Measurements from ENCODE around the gene SP2.
"Not testable (repeated sequence)": the region's sequence is repeated elsewhere in the genome, so short reads cannot be mapped to it uniquely, and the experiment has no call there.

SP2 gene

GRCh38 chr17:47918006-47918405, 22.0 kb downstream of the SP2 start:
- Mint-ChIP-seq H3K4me1 (peaks cover 12% of the 10 kb centered on the region), H3K36me3 (peaks cover 45% of the 10 kb centered on the region), H3K9me3 (no peaks in the 10 kb centered on the region), H3K4me3 (no peak overlapping the region), H3K27me3 (no peaks in the 10 kb centered on the region), H3K27ac (no peak overlapping the region)
- ATAC-seq: no peak

- H3K9me3 Mint-ChIP-seq: no peaks in the 10 kb centered on the region
- H3K27me3 Mint-ChIP-seq: no peaks in the 10 kb centered on the region
- H3K4me3 Mint-ChIP-seq: no peak overlapping the region
- no peak for ATAC-seq
- H3K4me1 Mint-ChIP-seq: peaks cover 12% of the 10 kb centered on the region
- H3K36me3 Mint-ChIP-seq: peaks cover 54% of the 10 kb centered on the region
- no peak overlapping the region for H3K27ac Mint-ChIP-seq
Measured at GRCh38 chr17:47918991-47919390, 23.0 kb downstream of the SP2 start.

DNA sequence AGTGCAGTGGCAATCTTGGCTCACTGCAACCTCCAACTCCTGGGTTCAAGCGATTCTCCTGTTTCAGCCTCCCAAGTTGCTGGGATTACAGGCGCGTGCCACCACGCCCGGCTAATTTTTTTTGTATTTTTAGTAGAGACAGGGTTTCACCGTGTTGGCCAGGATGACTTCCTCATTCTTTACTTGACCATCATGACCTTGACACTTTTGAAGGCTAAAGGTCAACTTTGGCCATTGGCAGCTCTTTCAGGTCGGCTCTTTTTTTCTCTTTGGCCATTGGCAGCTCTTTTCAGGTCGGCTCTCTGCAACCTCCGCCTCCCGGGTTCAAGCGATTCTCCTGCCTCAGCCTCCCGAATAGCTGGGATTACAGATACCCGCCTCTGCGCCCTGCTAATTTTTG, 23.9 kb downstream of the SP2 start:
- not testable (repeated sequence) for H3K27me3 Mint-ChIP-seq, H3K9me3 Mint-ChIP-seq, H3K4me1 Mint-ChIP-seq, ATAC-seq, H3K27ac Mint-ChIP-seq, H3K4me3 Mint-ChIP-seq
- H3K36me3 Mint-ChIP-seq: peaks cover 54% of the 10 kb centered on the region

GRCh38 chr17:47924785-47925677, 29.0 kb downstream of the SP2 start:
- no peaks in the 10 kb centered on the region for H3K27me3 Mint-ChIP-seq
- no peaks in the 10 kb centered on the region for H3K9me3 Mint-ChIP-seq
- H3K4me3 Mint-ChIP-seq: no peak overlapping the region
- H3K36me3 Mint-ChIP-seq: peaks cover 63% of the 10 kb centered on the region
- no peak for ATAC-seq
- H3K4me1 Mint-ChIP-seq: peaks cover 6% of the 10 kb centered on the region
- no peak overlapping the region for H3K27ac Mint-ChIP-seq

- Mint-ChIP-seq H3K4me1 (peaks cover 5% of the 10 kb centered on the region), H3K27me3 (no peaks in the 10 kb centered on the region), H3K4me3 (no peak overlapping the region), H3K36me3 (peaks cover 67% of the 10 kb centered on the region), H3K27ac (no peak overlapping the region), H3K9me3 (no peaks in the 10 kb centered on the region)
- ATAC-seq: no peak
Measured at GRCh38 chr17:47925678-47925988, 29.6 kb downstream of the SP2 start.

DNA sequence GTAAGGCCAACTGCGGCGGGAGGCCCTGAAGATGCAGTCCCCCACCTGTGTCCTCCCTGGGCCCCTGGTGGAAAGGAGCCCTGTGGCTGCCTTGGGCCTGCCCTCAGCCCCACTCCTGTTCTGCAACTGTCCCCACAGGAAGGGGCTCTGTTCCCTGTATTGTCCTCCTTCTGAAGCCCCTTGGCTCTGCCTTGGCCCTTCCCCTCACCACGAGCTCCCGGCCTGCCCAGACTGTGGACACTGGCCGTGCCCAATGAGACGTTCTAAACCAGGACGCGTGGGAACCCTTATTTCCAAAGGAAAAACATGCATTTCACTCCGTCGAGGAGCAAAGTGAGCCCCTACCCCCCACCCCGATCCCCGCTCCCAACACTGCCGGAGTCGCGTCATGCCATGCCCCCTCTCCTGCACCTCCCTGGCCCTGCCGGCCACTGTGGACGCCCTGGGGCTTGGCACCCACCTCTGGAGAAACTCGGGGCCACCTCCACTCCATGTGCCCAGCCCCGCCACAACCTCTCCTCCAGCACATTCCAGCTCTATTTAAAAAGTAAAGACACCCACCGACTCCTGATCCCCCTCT, 31.9 kb downstream of the SP2 start:
- H3K4me1 Mint-ChIP-seq: no peaks in the 10 kb centered on the region
- no peaks in the 10 kb centered on the region for H3K27me3 Mint-ChIP-seq
- no peak overlapping the region for H3K4me3 Mint-ChIP-seq
- no peak overlapping the region for H3K27ac Mint-ChIP-seq
- no peaks in the 10 kb centered on the region for H3K9me3 Mint-ChIP-seq
- peaks cover 60% of the 10 kb centered on the region for H3K36me3 Mint-ChIP-seq
- ATAC-seq: no peak

DNA sequence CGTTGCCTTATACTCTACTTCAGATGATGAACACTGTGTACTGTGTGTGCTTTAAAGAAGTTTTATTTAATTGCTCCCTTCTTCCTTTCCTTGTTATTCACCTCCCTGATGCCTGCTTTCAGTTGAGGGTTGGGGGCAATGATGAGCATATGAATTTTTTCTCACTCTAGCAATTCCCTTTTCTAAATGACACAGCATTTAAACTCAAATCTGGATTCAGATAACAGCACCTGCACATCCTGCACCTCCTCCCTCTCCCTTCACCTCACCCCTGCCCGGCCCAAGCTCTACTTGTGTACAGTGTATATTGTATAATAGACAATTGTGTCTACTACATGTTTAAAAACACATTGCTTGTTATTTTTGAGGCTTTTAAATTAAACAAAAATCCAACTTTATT, 32.4 kb downstream of the SP2 start:
- no peak for ATAC-seq
- H3K4me1 Mint-ChIP-seq: peaks cover 5% of the 10 kb centered on the region
- no peaks in the 10 kb centered on the region for H3K9me3 Mint-ChIP-seq
- no peaks in the 10 kb centered on the region for H3K27me3 Mint-ChIP-seq
- H3K4me3 Mint-ChIP-seq: no peak overlapping the region
- H3K36me3 Mint-ChIP-seq: peaks cover 54% of the 10 kb centered on the region
- no peak overlapping the region for H3K27ac Mint-ChIP-seq

- Mint-ChIP-seq H3K27me3 (no peaks in the 10 kb centered on the region), H3K4me3 (no peak overlapping the region), H3K9me3 (no peaks in the 10 kb centered on the region), H3K36me3 (peaks cover 45% of the 10 kb centered on the region), H3K27ac (no peak overlapping the region), H3K4me1 (peaks cover 6% of the 10 kb centered on the region)
- no peak for ATAC-seq
Measured at GRCh38 chr17:47929218-47930000, 33.4 kb downstream of the SP2 start.

DNA sequence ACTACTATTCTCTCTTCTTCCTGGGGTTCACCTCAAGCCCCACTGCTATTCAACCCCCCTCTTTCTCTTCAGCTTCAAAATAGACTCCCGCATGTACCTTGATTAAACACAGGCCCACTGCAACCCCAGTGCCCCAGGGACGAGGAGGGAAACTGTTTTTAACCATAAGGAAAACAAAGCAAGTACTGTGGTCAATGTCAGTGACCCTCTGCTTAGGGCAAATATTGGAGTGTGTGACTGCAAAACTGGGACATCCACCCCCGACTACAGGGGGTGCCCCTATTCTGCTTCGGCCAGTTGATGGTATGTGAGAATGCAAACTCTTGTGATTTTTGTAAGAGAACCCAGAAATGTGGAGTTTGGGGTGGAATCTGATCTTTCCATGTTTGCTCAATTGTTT, 35.8 kb downstream of the SP2 start:
- H3K9me3 Mint-ChIP-seq: no peaks in the 10 kb centered on the region
- no peak overlapping the region for H3K27ac Mint-ChIP-seq
- ATAC-seq: no peak

DNA sequence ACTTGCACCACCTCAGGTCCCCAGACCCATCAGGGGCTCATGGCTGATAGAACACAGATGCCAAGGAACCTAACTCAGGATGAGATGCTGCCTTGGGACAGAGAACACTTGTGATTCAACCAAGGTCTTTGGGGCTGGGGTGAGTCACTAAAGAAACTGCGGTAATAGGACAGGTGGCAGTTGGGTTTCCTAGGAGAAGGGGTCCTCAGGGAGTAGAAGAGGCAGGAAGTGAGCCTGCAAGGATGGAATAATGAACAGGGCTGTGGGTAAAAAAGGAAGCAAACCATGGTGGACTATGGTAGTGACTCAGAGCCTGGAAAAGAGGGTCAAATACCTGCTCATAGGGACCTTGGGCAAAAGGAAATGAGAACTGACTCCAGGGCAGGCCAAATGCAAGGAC, 38.8 kb downstream of the SP2 start:
- H3K9me3 Mint-ChIP-seq: no peaks in the 10 kb centered on the region
- no peak overlapping the region for H3K4me3 Mint-ChIP-seq
- peaks cover 10% of the 10 kb centered on the region for H3K36me3 Mint-ChIP-seq
- H3K27ac Mint-ChIP-seq: no peak overlapping the region
- no peaks in the 10 kb centered on the region for H3K27me3 Mint-ChIP-seq
- peaks cover 19% of the 10 kb centered on the region for H3K4me1 Mint-ChIP-seq
- no peak for ATAC-seq

More for the DNA sequence above, 35.8 kb downstream of the SP2 start:
- no peak overlapping the region for H3K4me3 Mint-ChIP-seq
- H3K4me1 Mint-ChIP-seq: peaks cover 9% of the 10 kb centered on the region
- H3K36me3 Mint-ChIP-seq: peaks cover 30% of the 10 kb centered on the region
- no peaks in the 10 kb centered on the region for H3K27me3 Mint-ChIP-seq

GRCh38 chr17:47935468-47935867, 39.4 kb downstream of the SP2 start:
- peaks cover 25% of the 10 kb centered on the region for H3K4me1 Mint-ChIP-seq
- H3K27ac Mint-ChIP-seq, H3K4me3 Mint-ChIP-seq, H3K36me3 Mint-ChIP-seq, H3K9me3 Mint-ChIP-seq, ATAC-seq, H3K27me3 Mint-ChIP-seq: not testable (repeated sequence)

DNA sequence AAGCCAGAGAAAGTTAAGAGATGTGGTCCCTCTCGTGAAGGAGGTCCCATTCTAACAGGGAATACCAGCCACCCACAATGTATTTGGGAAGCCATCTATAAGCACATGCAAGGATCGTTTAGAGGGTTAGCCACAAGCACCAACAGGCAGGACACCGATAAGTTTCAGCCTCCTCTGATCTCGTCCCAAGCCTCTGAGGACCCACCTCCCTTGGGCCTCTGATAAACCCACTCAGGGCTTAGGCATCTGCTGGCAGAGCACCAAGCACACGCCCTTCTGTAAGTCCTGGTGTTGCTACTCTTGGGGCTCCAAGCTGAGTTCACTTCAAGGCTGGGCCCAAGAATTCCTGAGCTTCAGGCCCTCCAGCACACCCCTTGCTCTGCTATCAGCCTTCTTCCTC, 39.9 kb downstream of the SP2 start:
- no peak overlapping the region for H3K27ac Mint-ChIP-seq
- peaks cover 30% of the 10 kb centered on the region for H3K4me1 Mint-ChIP-seq
- peaks cover 2% of the 10 kb centered on the region for H3K36me3 Mint-ChIP-seq
- no peak for ATAC-seq
- H3K4me3 Mint-ChIP-seq: no peak overlapping the region
- no peaks in the 10 kb centered on the region for H3K27me3 Mint-ChIP-seq
- peaks cover 2% of the 10 kb centered on the region for H3K9me3 Mint-ChIP-seq

DNA sequence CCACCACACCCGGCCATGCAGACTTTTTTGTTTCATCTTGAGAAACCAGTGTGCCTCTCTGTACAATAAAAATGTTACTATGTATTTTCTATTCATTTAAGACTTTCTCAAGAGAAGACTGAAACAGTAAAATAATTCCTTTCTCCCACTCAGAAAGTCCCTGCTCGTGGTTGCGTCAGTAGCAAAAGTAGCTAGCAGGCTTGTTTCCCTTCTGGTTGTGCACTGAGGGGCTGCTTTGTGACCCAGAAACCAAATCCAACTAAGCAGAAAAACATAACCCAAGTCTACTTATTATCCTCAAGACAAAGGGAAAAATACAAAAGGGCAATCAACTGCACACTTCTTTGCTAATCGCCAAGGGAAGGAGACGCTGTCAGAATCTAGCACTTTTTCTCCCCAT, 41.9 kb downstream of the SP2 start:
- no peaks in the 10 kb centered on the region for H3K27me3 Mint-ChIP-seq
- no peak for ATAC-seq
- peaks cover 4% of the 10 kb centered on the region for H3K36me3 Mint-ChIP-seq
- H3K9me3 Mint-ChIP-seq: peaks cover 4% of the 10 kb centered on the region
- peaks cover 43% of the 10 kb centered on the region for H3K4me1 Mint-ChIP-seq
- H3K4me3 Mint-ChIP-seq: no peak overlapping the region
- no peak overlapping the region for H3K27ac Mint-ChIP-seq

DNA sequence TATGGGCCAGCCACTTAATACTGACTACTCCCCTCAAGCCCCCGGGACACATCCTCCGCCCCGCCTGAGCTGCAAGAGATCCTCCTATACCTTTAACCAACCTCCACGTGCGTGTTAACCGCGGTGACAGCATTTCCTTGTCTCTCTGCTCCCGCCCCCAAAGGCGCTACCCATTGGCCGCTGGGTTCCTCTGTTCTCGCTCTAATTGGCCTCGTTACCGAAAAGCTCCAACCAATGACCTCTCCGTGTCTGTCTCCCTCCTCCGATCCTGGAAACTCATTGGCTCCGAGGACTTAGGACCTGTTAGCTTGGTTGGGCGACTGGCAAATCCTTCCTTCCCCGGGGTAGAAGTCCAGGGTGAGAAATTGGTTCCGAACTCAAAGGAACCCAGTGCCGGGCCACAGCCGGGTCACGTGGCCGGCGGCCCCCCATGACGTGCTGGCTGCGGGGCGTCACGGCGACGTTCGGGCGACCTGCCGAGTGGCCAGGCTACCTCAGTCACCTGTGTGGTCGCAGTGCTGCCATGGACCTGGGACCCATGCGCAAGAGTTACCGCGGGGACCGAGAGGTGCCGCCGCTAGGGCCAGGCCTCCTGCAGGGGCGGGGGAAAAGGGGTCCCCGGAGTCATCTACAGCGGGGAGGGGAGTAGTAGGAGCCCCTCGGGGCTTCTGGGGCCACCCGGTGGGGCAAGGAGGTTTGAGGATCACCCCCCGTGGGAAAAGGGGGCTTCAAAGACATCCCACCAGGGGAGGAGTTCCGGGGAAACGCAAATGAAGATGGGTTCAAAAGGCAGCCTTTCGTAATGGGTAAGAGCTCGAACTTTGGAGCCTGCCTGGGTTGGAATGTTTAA, 45.4 kb downstream of the SP2 start, which contains the start of gene PNPO:
Gene PNPO, plus strand, starts transcription at position 326 of the 850 bp plus-strand sequence. Its CDS starts 105 bp downstream, at position 431.
- Mint-ChIP-seq H3K9me3 (peaks cover 4% of the 10 kb centered on the region), H3K27ac (peak within 1 kb of the TSS; percentile 88), H3K4me3 (peak within 1 kb of the TSS; percentile 86), H3K4me1 (peaks cover 61% of the 10 kb centered on the region), H3K36me3 (peaks cover 16% of the 10 kb centered on the region), H3K27me3 (no peaks in the 10 kb centered on the region)
- peak; percentile 98 for ATAC-seq

DNA sequence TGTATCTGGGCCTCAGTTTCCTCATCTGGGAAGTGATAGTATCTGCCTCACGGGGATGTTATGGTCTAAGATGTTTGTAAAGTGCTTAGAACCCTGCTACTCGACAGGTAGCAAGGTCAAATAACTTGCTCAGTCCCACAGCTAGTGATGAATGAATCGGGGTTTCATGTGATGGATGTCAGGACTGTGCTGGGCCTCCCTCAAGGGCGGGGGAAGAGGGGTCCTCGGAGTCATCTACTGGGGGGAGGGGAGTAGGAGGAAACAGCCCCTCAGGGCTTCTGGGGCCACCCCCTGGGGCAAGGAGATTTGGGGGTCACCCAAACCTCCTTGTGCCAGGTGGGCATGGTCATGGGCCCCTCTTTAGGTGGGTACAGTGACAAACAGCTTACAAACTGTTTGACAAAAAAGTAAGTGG, 46.1 kb downstream of the SP2 start:
- H3K4me1 Mint-ChIP-seq: peaks cover 56% of the 10 kb centered on the region

More for the DNA sequence above, 46.1 kb downstream of the SP2 start:
- Mint-ChIP-seq H3K27me3 (no peaks in the 10 kb centered on the region), H3K36me3 (peaks cover 16% of the 10 kb centered on the region), H3K27ac (peak overlapping the region; percentile 88), H3K4me3 (peak overlapping the region; percentile 86), H3K9me3 (peaks cover 4% of the 10 kb centered on the region)
- no peak for ATAC-seq
